Adrenal gland (tissue), 12 donors: ENCODE measurements around the gene ZNF324B. TPM values are rescaled to one million over a fixed set of nuclear protein-coding genes. Genes with fewer than 3 reads are reported as not detected.
A peak's percentile ranks its signal among the peaks of the same experiment; 100 is the strongest.

Experiments
- DNase-seq, 7 donors: peaks; one replicate each; pipeline ENCODE4 v3.0.0-alpha.2; 2019 to 2020
- H3K27ac ChIP-seq, 5 donors: fragments of 200-600 bp; sonication (generic) in 4 of 5; 1 replicate in 3 of 5; 2 replicates in 2 of 5; pipeline versions ENCODE4 v1.5.1 to v1.8.0; 2016 to 2020; ENCODE audit warnings: mild to moderate bottlenecking in 1 of 5
- H3K27me3 ChIP-seq: fragments of 200-600 bp; 2 replicates; pipeline ENCODE4 v1.8.0; 2021
- H3K36me3 ChIP-seq, 2 donors: fragments of 200-600 bp; replicated peaks in 1 of 2; 1 replicate in 1 of 2; 2 replicates in 1 of 2; pipeline versions ENCODE4 v1.5.1 to v1.8.0; 2018 to 2022
- H3K4me1 ChIP-seq, 2 donors: fragments of 200-600 bp; replicated peaks in 1 of 2; 1 replicate in 1 of 2; 2 replicates in 1 of 2; pipeline versions ENCODE4 v1.5.1 to v1.8.0; 2018 to 2021
- H3K4me3 ChIP-seq, 4 donors: fragments of 200-600 bp; sonication (generic) in 3 of 4; one replicate each; pipeline ENCODE4 v1.5.1; 2016 to 2018
- H3K9me3 ChIP-seq, 3 donors: fragments of 200-600 bp; sonication (generic) in 1 of 3; replicated peaks in 1 of 3; 1 replicate in 2 of 3; 2 replicates in 1 of 3; pipeline versions ENCODE4 v1.5.1 to v1.8.0; 2016 to 2021
- CTCF ChIP-seq, 6 experiments: fragments of 450-650 bp in 4 of 6; fragments of 200-600 bp in 2 of 6; sonication (generic) in 1 of 6; IDR thresholded peaks; 1 replicate in 5 of 6; 2 replicates in 1 of 6; pipeline versions ENCODE4 v1.5.1 to v1.8.0; 2016 to 2021; ENCODE audit warnings: antibody characterized with exemption in 6 of 6, mild to moderate bottlenecking in 2 of 6, moderate library complexity in 1 of 6
- POLR2A ChIP-seq, 2 donors: fragments of 450-650 bp; IDR thresholded peaks; one replicate each; pipeline ENCODE4 v1.6.1; 2017; ENCODE audit warnings: antibody characterized with exemption in 2 of 2, mild to moderate bottlenecking in 2 of 2, moderate library complexity in 1 of 2
- WGBS, 4 donors: extraction: QIAGEN DNeasy Blood & Tissue Kit in 2 of 4; methylation state at CpG; one replicate each; pipeline versions ENCODE4 v1.1.5 to v1.1.7; 2013 to 2017; 5-methylcytosine and 5-hydroxymethylcytosine counted together
- intact Hi-C, 2 donors: fragments of 100-400 bp; cut with DNase I; formaldehyde crosslinking; loops; one replicate each; pipeline versions ENCODE4 v1.14.1 to v1.15.0; 2022 to 2023
- polyA plus RNA-seq, 3 donors: library from polyadenylated mRNA; stranded (reverse); fragments of 200-250 nt in 2 of 3; fragments of 350-450 nt in 1 of 3; fragmentation: Illumina TruSeq in 1 of 3; extraction: RNeasy Lipid Tissue Mini Kit (QIAGEN cat#74804) in 1 of 3; gene quantifications; one replicate each; pipeline ENCODE4 v1.2.3, GENCODE V29; 2013 to 2014
- total RNA-seq, 9 donors: library from RNA; depleted of rRNA in 4 of 9; stranded (reverse); fragments of >200 nt in 4 of 9; fragments of 120-200 nt in 1 of 9; fragmentation: NEBNext Ultra II Directional in 1 of 9; extraction: Animal tissue kit (Norgen Biotek cat#: 25700) in 1 of 9; gene quantifications; one replicate each; pipeline versions ENCODE4 v1.1.0 to v1.2.4, GENCODE V29; 2013 to 2023
- donor health status: healthy with polysubstance abuse.
- donor health status: Bipolar disorder and iron deficiency.
- donor health status: DM: yes; HTN: yes; CAD: no.
- donor health status: DM: no; HTN: no; CAD: no.
- donor health status: DM: no; HTN: no; CAD: no.
- donor health status: DM: yes; HTN: yes; CAD: no.

The ZNF324B gene
- total and polyA plus RNA-seq, 12 donors = 1.4 to 8.7 (median 6.7) TPM

- H3K36me3 ChIP-seq = no peaks in the 10 kb centered on the region
- WGBS, 4 donors = 82 to 91% (median 84%) methylated on average over 14 of the region's 14 CpGs
- TF ChIP-seq CTCF (IDR thresholded peaks at IDR 0.05) (no peak), POLR2A (IDR thresholded peaks at IDR 0.05) (no peak)
- intact Hi-C loops = no loop called here
- H3K4me3 ChIP-seq = no peak overlapping the region
- H3K27me3 ChIP-seq = no peaks in the 10 kb centered on the region
- H3K4me1 ChIP-seq = no peaks in the 10 kb centered on the region
- H3K9me3 ChIP-seq = no peaks in the 10 kb centered on the region
- no peak for DNase-seq
- no peak overlapping the region for H3K27ac ChIP-seq
Observed at GRCh38 chr19:58492265-58492664, 40.8 kb downstream of the ZNF324B start.

GRCh38 chr19:58497634-58498170 is 46.3 kb downstream of the ZNF324B start:
- no peaks in the 10 kb centered on the region for H3K36me3 ChIP-seq
- no peak for TF ChIP-seq CTCF (IDR thresholded peaks at IDR 0.05)
- TF ChIP-seq POLR2A (IDR thresholded peaks at IDR 0.05) = no peak
- no peaks in the 10 kb centered on the region for H3K9me3 ChIP-seq
- WGBS, 4 donors = 83 to 91% (median 90%) methylated on average over 7 to 8 of the region's 8 CpGs
- no peak overlapping the region for H3K4me3 ChIP-seq
- DNase-seq = no peak
- H3K4me1 ChIP-seq = peaks cover 6 to 15% of the 10 kb centered on the region in 2 donors
- H3K27me3 ChIP-seq = no peaks in the 10 kb centered on the region
- intact Hi-C loops = no loop called here
- H3K27ac ChIP-seq = no peak overlapping the region

GRCh38 chr19:58498316-58499020 is 47.0 kb downstream of the ZNF324B start:
- Histone ChIP-seq H3K9me3 (no peaks in the 10 kb centered on the region), H3K4me1 (peaks cover 6 to 15% of the 10 kb centered on the region in 2 donors), H3K27ac (peak overlapping the region in 1 of 5 donors; percentile 57), H3K36me3 (no peaks in the 10 kb centered on the region), H3K27me3 (no peaks in the 10 kb centered on the region), H3K4me3 (peak overlapping the region in 2 of 4 donors; percentile 7 to 60)
- WGBS, 4 donors = 58 to 62% (median 60%) methylated on average over 10 to 22 of the region's 22 CpGs
- TF ChIP-seq CTCF (IDR thresholded peaks at IDR 0.05) = no peak
- TF ChIP-seq POLR2A (IDR thresholded peaks at IDR 0.05) = no peak
- DNase-seq = peak in 2 of 7 donors; percentile 23 to 49
- intact Hi-C loops = no loop called here

- no peaks in the 10 kb centered on the region for H3K9me3 ChIP-seq
- DNase-seq = peak; percentile 99 to 100 (median 100)
- 1 to 3% (median 2%) methylated on average over 34 to 59 of the region's 60 CpGs for WGBS, 4 donors
- H3K4me1 ChIP-seq = peaks cover 6 to 15% of the 10 kb centered on the region in 2 donors
- H3K36me3 ChIP-seq = no peaks in the 10 kb centered on the region
- TF ChIP-seq CTCF (IDR thresholded peaks at IDR 0.05) (peak in 3 of 6 experiments; percentile 29 to 54 (median 33)), POLR2A (IDR thresholded peaks at IDR 0.05) (peak; percentile 24 to 63)
- H3K27ac ChIP-seq = peak overlapping the region in 4 of 5 donors; percentile 54 to 81 (median 76)
- no peaks in the 10 kb centered on the region for H3K27me3 ChIP-seq
- intact Hi-C loops = no loop called here
- H3K4me3 ChIP-seq = peak overlapping the region; percentile 16 to 65 (median 48)
Observed at GRCh38 chr19:58499021-58499927, 47.9 kb downstream of the ZNF324B start.
